ENCODE measurements around the gene CPNE1. TPM values are rescaled to one million over a fixed set of nuclear protein-coding genes. Genes with fewer than 3 reads are reported as not detected.

Gene CPNE1
- total RNA-seq, 1 donor from 2014 or later, result 278 TPM

Other genes starting within 250 kb of the CPNE1 start
- not detected in 2 replicates for gene GDF5, start 226.7 kb downstream of the CPNE1 start, total RNA-seq
- 56.8 and 58.2 TPM in 2 replicates for gene CEP250, start 209.3 kb downstream of the CPNE1 start, total RNA-seq
- not detected in 2 replicates for gene C20orf173, start 135.2 kb downstream of the CPNE1 start, total RNA-seq
- 153 and 156 TPM in 2 replicates for gene ERGIC3, start 122.8 kb downstream of the CPNE1 start, total RNA-seq
- gene SPAG4, start 49.1 kb downstream of the CPNE1 start, total RNA-seq, result 3.7 and 5.4 TPM in 2 replicates
- gene RBM12, start within 50 bp of the CPNE1 start, total RNA-seq, result 130 TPM in 2 replicates
- 30.8 and 32.5 TPM in 2 replicates for gene NFS1, start 34.5 kb upstream of the CPNE1 start, total RNA-seq
- 98.1 and 99.8 TPM in 2 replicates for gene ROMO1, start 34.5 kb upstream of the CPNE1 start, total RNA-seq
- gene RBM39, start 77.4 kb upstream of the CPNE1 start, total RNA-seq, result 398 and 400 TPM in 2 replicates
- 46.5 and 46.8 TPM in 2 replicates for gene PHF20, start 107.1 kb upstream of the CPNE1 start, total RNA-seq

Measured in T-helper 2 cell treated with Interferon-gamma antibody and Interleukin-4, amounts not matched to agents 100 ng/mL and 5 ng/mL, for 36 hours (primary cell).